ENCODE results near the gene CCDC192. TPM values are rescaled to one million over a fixed set of nuclear protein-coding genes. Genes with fewer than 3 reads are reported as not detected.
A peak's percentile ranks its signal among the peaks of the same experiment; 100 is the strongest.

Gene CCDC192
- total RNA-seq, 1 donor from 2014 or later, result not detected

DNA sequence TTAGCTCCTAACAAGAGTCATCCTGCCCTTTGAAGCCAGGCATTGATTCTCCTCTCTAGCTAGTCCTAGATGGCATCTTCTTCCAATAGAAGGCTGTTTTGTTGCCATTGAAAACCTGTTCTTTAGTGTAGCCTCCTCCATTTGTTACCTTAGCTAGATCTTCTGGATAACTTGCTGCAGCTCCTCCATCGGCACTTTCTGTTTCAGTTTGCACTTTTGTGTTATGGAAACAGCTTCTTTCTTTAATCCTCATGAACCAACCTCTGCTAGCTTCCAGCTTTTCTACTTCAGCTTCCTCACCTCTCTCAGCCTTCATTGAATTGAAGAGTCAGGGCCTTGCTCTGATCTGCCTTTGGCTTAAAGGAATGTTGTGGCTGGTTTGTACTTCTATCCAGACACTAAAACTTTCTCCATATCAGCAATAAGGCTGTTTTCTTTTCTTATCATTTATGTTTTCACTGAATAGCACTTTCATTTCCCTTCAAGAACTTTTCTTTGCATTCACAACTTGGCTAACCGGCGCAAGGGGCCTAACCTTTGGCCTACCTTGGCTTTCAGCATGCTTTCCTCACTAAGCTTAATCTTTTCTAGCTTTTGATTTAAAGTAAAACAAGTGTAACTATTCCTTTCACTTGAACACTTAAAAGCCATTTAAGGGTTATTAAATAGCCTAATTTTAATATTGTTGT, 213.8 kb downstream of the CCDC192 start:
- H3K4me1 ChIP-seq, result no peaks in the 10 kb centered on the region
- H3K4me3 ChIP-seq, result no peak overlapping the region
- peak overlapping the region; percentile 24 for H3K27ac ChIP-seq (replicated peaks)
- no peaks in the 10 kb centered on the region for H3K9me3 ChIP-seq (replicated peaks)
- intact Hi-C loops (cut with micrococcal nuclease), result no loop called here
- H3K36me3 ChIP-seq, result no peaks in the 10 kb centered on the region
- H3K27me3 ChIP-seq (ENCODE audit: low read depth), result no peaks in the 10 kb centered on the region
- no peak for DNase-seq
- TF ChIP-seq, protein P1, sequence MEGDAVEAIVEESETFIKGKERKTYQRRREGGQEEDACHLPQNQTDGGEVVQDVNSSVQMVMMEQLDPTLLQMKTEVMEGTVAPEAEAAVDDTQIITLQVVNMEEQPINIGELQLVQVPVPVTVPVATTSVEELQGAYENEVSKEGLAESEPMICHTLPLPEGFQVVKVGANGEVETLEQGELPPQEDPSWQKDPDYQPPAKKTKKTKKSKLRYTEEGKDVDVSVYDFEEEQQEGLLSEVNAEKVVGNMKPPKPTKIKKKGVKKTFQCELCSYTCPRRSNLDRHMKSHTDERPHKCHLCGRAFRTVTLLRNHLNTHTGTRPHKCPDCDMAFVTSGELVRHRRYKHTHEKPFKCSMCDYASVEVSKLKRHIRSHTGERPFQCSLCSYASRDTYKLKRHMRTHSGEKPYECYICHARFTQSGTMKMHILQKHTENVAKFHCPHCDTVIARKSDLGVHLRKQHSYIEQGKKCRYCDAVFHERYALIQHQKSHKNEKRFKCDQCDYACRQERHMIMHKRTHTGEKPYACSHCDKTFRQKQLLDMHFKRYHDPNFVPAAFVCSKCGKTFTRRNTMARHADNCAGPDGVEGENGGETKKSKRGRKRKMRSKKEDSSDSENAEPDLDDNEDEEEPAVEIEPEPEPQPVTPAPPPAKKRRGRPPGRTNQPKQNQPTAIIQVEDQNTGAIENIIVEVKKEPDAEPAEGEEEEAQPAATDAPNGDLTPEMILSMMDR (IDR thresholded peaks at IDR 0.05; ENCODE audit: borderline replicate concordance), result no peak

DNA sequence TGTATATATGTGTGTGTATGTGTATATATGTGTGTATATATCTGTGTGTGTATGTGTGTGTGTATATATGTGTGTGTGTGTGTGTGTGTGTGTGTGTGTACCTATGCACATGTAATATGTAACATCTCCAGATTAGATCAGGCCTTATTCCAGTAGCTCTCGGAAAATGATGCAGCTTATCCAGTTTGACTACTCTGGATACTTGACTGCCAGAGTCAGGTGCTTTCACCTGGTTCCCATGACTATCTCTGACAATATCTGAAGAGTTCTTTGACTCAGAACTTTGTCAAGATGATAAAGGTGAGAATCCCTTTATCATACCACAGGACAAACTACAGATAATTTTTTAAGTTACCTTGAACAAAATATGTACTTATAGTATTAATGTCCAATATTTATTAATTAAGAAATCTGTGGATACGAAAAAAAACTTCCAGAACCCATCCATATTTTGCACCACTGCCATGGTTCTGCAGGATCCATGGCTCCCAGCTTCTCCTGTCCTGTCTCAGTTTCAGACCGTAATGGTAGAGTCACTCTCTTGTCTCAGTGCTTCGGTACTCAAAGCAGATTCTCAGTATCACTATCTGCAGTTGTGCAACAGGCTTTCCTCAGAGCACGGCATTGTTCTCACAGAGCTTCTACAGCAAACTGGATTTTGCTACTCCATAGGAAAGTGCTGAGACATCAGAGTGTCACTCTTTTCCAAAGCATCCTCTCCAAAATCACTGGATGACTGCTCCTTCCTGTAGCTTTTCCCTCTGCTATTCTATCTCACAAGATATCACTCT, 216.0 kb downstream of the CCDC192 start:
- Histone ChIP-seq H3K27me3 (ENCODE audit: low read depth) (no peaks in the 10 kb centered on the region), H3K4me3 (no peak overlapping the region), H3K4me1 (no peaks in the 10 kb centered on the region), H3K27ac (replicated peaks) (no peak overlapping the region), H3K36me3 (no peaks in the 10 kb centered on the region), H3K9me3 (replicated peaks) (no peaks in the 10 kb centered on the region)
- no peak for DNase-seq
- intact Hi-C loops (cut with micrococcal nuclease), result no loop called here
- TF ChIP-seq, protein P1 (IDR thresholded peaks at IDR 0.05; ENCODE audit: borderline replicate concordance), result no peak

DNA sequence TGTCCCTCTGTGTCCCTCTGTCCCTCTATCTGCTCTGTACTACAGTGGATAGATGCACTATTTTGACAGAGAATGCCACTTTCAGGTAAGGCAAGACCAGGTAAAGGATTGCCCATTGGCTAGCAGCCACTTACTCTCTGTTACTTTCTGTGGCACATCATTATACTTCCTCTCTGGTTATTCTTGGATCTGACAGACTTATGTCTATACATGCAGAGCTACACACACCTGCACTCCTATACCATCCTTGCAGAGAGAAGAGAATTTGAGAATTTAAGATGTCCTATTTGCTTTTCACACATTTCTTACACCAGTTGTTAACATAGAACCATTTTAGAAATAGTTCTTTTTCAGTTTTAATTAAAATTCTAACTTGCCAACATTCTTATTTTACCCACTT, 216.6 kb downstream of the CCDC192 start:
- intact Hi-C loops (cut with micrococcal nuclease), result no loop called here
- no peaks in the 10 kb centered on the region for H3K4me1 ChIP-seq
- TF ChIP-seq, protein P1 (IDR thresholded peaks at IDR 0.05; ENCODE audit: borderline replicate concordance), result no peak

DNA sequence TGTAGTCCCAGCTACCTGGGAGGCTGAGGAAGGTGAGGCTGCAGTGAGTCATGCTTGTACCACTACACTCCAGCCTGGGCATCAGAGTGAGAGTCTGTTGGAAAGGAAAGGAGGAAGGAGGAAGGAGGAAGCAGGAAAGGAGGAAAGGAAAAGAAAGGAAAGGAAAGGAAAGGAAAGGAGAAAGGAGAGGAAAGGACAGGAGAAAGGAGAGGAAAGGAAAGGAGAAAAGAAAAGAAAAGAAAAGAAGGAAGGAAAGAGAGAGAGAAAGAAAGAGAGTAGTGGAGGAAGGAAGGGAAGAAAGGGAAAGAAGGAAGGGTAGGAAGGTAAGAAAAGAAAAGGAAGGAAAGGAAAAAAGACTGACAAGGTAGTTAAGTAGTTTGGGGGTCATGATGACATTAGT, 217.7 kb downstream of the CCDC192 start:
- Histone ChIP-seq H3K27ac (replicated peaks) (no peak overlapping the region), H3K4me3 (no peak overlapping the region), H3K9me3 (replicated peaks) (no peaks in the 10 kb centered on the region), H3K4me1 (no peaks in the 10 kb centered on the region), H3K27me3 (ENCODE audit: low read depth) (no peaks in the 10 kb centered on the region), H3K36me3 (no peaks in the 10 kb centered on the region)
- intact Hi-C loops (cut with micrococcal nuclease), result no loop called here
- TF ChIP-seq, protein P1 (IDR thresholded peaks at IDR 0.05; ENCODE audit: borderline replicate concordance), result no peak
- no peak for DNase-seq

More for the DNA sequence above, 216.6 kb downstream of the CCDC192 start:
- no peak overlapping the region for H3K4me3 ChIP-seq
- no peaks in the 10 kb centered on the region for H3K36me3 ChIP-seq
- no peaks in the 10 kb centered on the region for H3K27me3 ChIP-seq (ENCODE audit: low read depth)
- no peak overlapping the region for H3K27ac ChIP-seq (replicated peaks)
- H3K9me3 ChIP-seq (replicated peaks), result no peaks in the 10 kb centered on the region
- DNase-seq, result no peak

DNA sequence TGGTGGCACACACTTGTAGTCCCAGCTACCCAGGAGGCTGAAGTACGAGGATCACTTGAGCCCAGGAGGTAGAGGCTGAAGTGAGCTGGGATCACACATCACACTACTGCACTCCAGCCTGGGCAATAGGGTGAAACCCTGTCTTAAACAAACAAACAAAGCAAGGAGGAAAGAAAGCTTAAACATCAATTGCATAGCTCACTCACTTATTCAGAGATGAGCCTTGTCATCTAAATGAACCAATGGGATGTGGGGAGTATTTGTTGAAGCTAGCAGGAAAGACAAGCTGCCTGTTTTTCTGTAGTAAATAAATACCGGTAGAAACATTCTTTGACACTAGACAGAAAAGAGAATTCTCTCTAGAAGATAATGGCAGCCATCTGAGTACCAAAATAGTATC, 219.4 kb downstream of the CCDC192 start:
- no peaks in the 10 kb centered on the region for H3K27me3 ChIP-seq (ENCODE audit: low read depth)
- intact Hi-C loops (cut with micrococcal nuclease), result no loop called here
- DNase-seq, result no peak
- TF ChIP-seq, protein P1 (IDR thresholded peaks at IDR 0.05; ENCODE audit: borderline replicate concordance), result no peak
- H3K27ac ChIP-seq (replicated peaks), result no peak overlapping the region
- H3K36me3 ChIP-seq, result no peaks in the 10 kb centered on the region
- H3K9me3 ChIP-seq (replicated peaks), result no peaks in the 10 kb centered on the region
- H3K4me1 ChIP-seq, result no peaks in the 10 kb centered on the region
- no peak overlapping the region for H3K4me3 ChIP-seq
